Measurements from ENCODE around the gene KCND2. TPM values are rescaled to one million over a fixed set of nuclear protein-coding genes. Genes with fewer than 3 reads are reported as not detected.

KCND2 gene
- total RNA-seq, 1 donor from 2014 or later, result 0.61 TPM

GRCh38 chr7:120588862-120589261 lies 315.9 kb downstream of the KCND2 start:
- peaks cover 9% of the 10 kb centered on the region for H3K4me1 Mint-ChIP-seq
- no peaks in the 10 kb centered on the region for H3K36me3 Mint-ChIP-seq (ENCODE audit: low read depth)
- H3K27ac Mint-ChIP-seq (ENCODE audit: unreplicated experiment), result no peak overlapping the region
- H3K4me3 Mint-ChIP-seq, result no peak overlapping the region
- no peak for DNase-seq (ENCODE audit: low read depth, low spot score)
- TF ChIP-seq CTCF (conservative IDR thresholded peaks at IDR 0.05), result no peak
- no peaks in the 10 kb centered on the region for H3K9me3 Mint-ChIP-seq
- H3K27me3 Mint-ChIP-seq (ENCODE audit: low read depth), result no peaks in the 10 kb centered on the region

GRCh38 chr7:120600607-120601006 lies 327.6 kb downstream of the KCND2 start:
- H3K36me3 Mint-ChIP-seq (ENCODE audit: low read depth), result no peaks in the 10 kb centered on the region
- no peaks in the 10 kb centered on the region for H3K9me3 Mint-ChIP-seq
- no peak overlapping the region for H3K4me3 Mint-ChIP-seq
- H3K27ac Mint-ChIP-seq (ENCODE audit: unreplicated experiment), result no peak overlapping the region
- peaks cover 12% of the 10 kb centered on the region for H3K4me1 Mint-ChIP-seq
- DNase-seq (ENCODE audit: low read depth, low spot score), result no peak
- no peaks in the 10 kb centered on the region for H3K27me3 Mint-ChIP-seq (ENCODE audit: low read depth)
- TF ChIP-seq CTCF (conservative IDR thresholded peaks at IDR 0.05), result no peak

GRCh38 chr7:120603366-120603765 lies 330.4 kb downstream of the KCND2 start:
- Mint-ChIP-seq H3K36me3 (ENCODE audit: low read depth) (no peaks in the 10 kb centered on the region), H3K27ac (ENCODE audit: unreplicated experiment) (no peak overlapping the region), H3K4me3 (no peak overlapping the region), H3K9me3 (no peaks in the 10 kb centered on the region), H3K4me1 (no peaks in the 10 kb centered on the region), H3K27me3 (ENCODE audit: low read depth) (no peaks in the 10 kb centered on the region)
- no peak for TF ChIP-seq CTCF (conservative IDR thresholded peaks at IDR 0.05)
- no peak for DNase-seq (ENCODE audit: low read depth, low spot score)

GRCh38 chr7:120609136-120609753 lies 336.3 kb downstream of the KCND2 start:
- no peak overlapping the region for H3K27ac Mint-ChIP-seq (ENCODE audit: unreplicated experiment)
- no peaks in the 10 kb centered on the region for H3K9me3 Mint-ChIP-seq
- TF ChIP-seq CTCF (conservative IDR thresholded peaks at IDR 0.05), result no peak
- H3K4me3 Mint-ChIP-seq, result no peak overlapping the region
- no peaks in the 10 kb centered on the region for H3K27me3 Mint-ChIP-seq (ENCODE audit: low read depth)
- H3K36me3 Mint-ChIP-seq (ENCODE audit: low read depth), result no peaks in the 10 kb centered on the region
- DNase-seq (ENCODE audit: low read depth, low spot score), result no peak
- H3K4me1 Mint-ChIP-seq, result peaks cover 3% of the 10 kb centered on the region

GRCh38 chr7:120611975-120612374 lies 339.0 kb downstream of the KCND2 start:
- Mint-ChIP-seq H3K27ac (ENCODE audit: unreplicated experiment) (peak overlapping the region; percentile 14), H3K36me3 (ENCODE audit: low read depth) (no peaks in the 10 kb centered on the region), H3K9me3 (no peaks in the 10 kb centered on the region), H3K4me3 (no peak overlapping the region), H3K27me3 (ENCODE audit: low read depth) (no peaks in the 10 kb centered on the region), H3K4me1 (peaks cover 3% of the 10 kb centered on the region)
- DNase-seq (ENCODE audit: low read depth, low spot score), result no peak
- TF ChIP-seq CTCF (conservative IDR thresholded peaks at IDR 0.05), result no peak

All from neural crest cell (in vitro differentiated cells).